H9 (cell line): ENCODE results near the gene MAML1. TPM values are rescaled to one million over a fixed set of nuclear protein-coding genes. Genes with fewer than 3 reads are reported as not detected.

Experiments used
- DNase-seq: peaks from one replicate; pipeline ENCODE4 v3.0.0-alpha.2; 2017
- H2AFZ ChIP-seq: one replicate; pipeline ENCODE4 v1.6.1; 2013; ENCODE audit warnings: mild to moderate bottlenecking, low read length, control low read depth, moderate library complexity
- H2AK5ac ChIP-seq: 2 replicates; pipeline ENCODE4 v1.6.1; 2013; ENCODE audit warnings: low read length, control low read depth, mixed read lengths; ENCODE audit not compliant: insufficient read length
- H2BK120ac ChIP-seq: one replicate; pipeline ENCODE4 v1.6.1; 2013; ENCODE audit warnings: low read depth, mild to moderate bottlenecking, low read length, control low read depth, inconsistent platforms; ENCODE audit not compliant: poor library complexity, severe bottlenecking
- H2BK12ac ChIP-seq: 2 replicates; pipeline ENCODE4 v1.6.1; 2013; ENCODE audit warnings: low read length, control low read depth, mixed read lengths, low read depth; ENCODE audit not compliant: insufficient read length
- H2BK15ac ChIP-seq: 2 replicates; pipeline ENCODE4 v1.6.1; 2013; ENCODE audit warnings: low read depth, low read length, control low read depth
- H2BK20ac ChIP-seq: one replicate; pipeline ENCODE4 v1.6.1; 2013; ENCODE audit warnings: low read depth, mild to moderate bottlenecking, low read length, control low read depth, inconsistent platforms; ENCODE audit not compliant: poor library complexity, severe bottlenecking
- H2BK5ac ChIP-seq: 2 replicates; pipeline ENCODE4 v1.6.1; 2013; ENCODE audit warnings: low read length, control low read depth, mixed read lengths; ENCODE audit not compliant: insufficient read length
- H3K14ac ChIP-seq: 2 replicates; pipeline ENCODE4 v1.6.1; 2013; ENCODE audit warnings: low read length, control low read depth; ENCODE audit not compliant: insufficient read depth
- H3K18ac ChIP-seq: 2 replicates; pipeline ENCODE4 v1.6.1; 2013; ENCODE audit warnings: low read depth, mild to moderate bottlenecking, mixed read lengths, low read length, control low read depth; ENCODE audit not compliant: insufficient read length
- H3K23ac ChIP-seq: 2 replicates; pipeline ENCODE4 v1.6.1; 2013; ENCODE audit warnings: low read length, control low read depth, mixed read lengths, low read depth; ENCODE audit not compliant: insufficient read length
- H3K23me2 ChIP-seq: 2 replicates; pipeline ENCODE4 v1.6.1; 2013; ENCODE audit warnings: low read depth, mild to moderate bottlenecking, mixed read lengths, low read length, control low read depth; ENCODE audit not compliant: insufficient read length, poor library complexity, severe bottlenecking
- H3K27ac ChIP-seq: 2 replicates; pipeline ENCODE4 v1.5.1; 2013; ENCODE audit warnings: low read length, control low read depth, mixed read lengths, low read depth; ENCODE audit not compliant: insufficient read length
- H3K27me3 ChIP-seq: 2 replicates; pipeline ENCODE4 v1.6.1; 2013; ENCODE audit warnings: low read length, control low read depth, inconsistent platforms; ENCODE audit not compliant: insufficient read depth
- H3K4ac ChIP-seq: 2 replicates; pipeline ENCODE4 v1.6.1; 2013; ENCODE audit warnings: low read depth, mild to moderate bottlenecking, control low read depth, inconsistent platforms, low read length, moderate library complexity
- H3K4me1 ChIP-seq: 2 replicates; pipeline ENCODE4 v1.6.1; 2013; ENCODE audit warnings: low read length, control low read depth, inconsistent platforms; ENCODE audit not compliant: insufficient read depth
- H3K4me2 ChIP-seq: 2 replicates; pipeline ENCODE4 v1.6.1; 2013; ENCODE audit warnings: low read length, control low read depth, mixed read lengths; ENCODE audit not compliant: insufficient read length, insufficient read depth
- H3K56ac ChIP-seq: 2 replicates; pipeline ENCODE4 v1.6.1; 2013; ENCODE audit warnings: low read depth, mild to moderate bottlenecking, mixed read lengths, low read length, control low read depth; ENCODE audit not compliant: insufficient read length
- H3K79me1 ChIP-seq: 2 replicates; pipeline ENCODE4 v1.6.1; 2013; ENCODE audit warnings: low read depth, mild to moderate bottlenecking, moderate library complexity, low read length, control low read depth, inconsistent platforms; ENCODE audit not compliant: insufficient read depth, poor library complexity, severe bottlenecking
- H3K79me2 ChIP-seq: 2 replicates; pipeline ENCODE4 v1.6.1; 2013; ENCODE audit warnings: low read length, control low read depth, inconsistent platforms; ENCODE audit not compliant: insufficient read depth
- H3K9ac ChIP-seq: 2 replicates; pipeline ENCODE4 v1.6.1; 2013; ENCODE audit warnings: low read length, control low read depth, mixed read lengths; ENCODE audit not compliant: insufficient read length; ENCODE audit errors: extremely low read depth
- H3K9me3 ChIP-seq: one replicate; pipeline ENCODE4 v1.6.1; 2013; ENCODE audit warnings: low read depth, low read length, inconsistent platforms; ENCODE audit not compliant: control insufficient read depth
- H3T11ph ChIP-seq: one replicate; pipeline ENCODE4 v1.6.1; 2013; ENCODE audit warnings: mild to moderate bottlenecking, low read length, control low read depth, inconsistent platforms
- H4K20me1 ChIP-seq: one replicate; pipeline ENCODE4 v1.6.1; 2013; ENCODE audit not compliant: control insufficient read depth, insufficient read length, insufficient read depth
- H4K5ac ChIP-seq: 2 replicates; pipeline ENCODE4 v1.6.1; 2013; ENCODE audit warnings: low read depth, mild to moderate bottlenecking, mixed read lengths, low read length, control low read depth; ENCODE audit not compliant: insufficient read length
- H4K8ac ChIP-seq: replicated peaks from 2 replicates; pipeline ENCODE4 v1.6.1; 2013; ENCODE audit warnings: low read length, control low read depth, mixed read lengths, low read depth; ENCODE audit not compliant: insufficient read length
- H4K91ac ChIP-seq: 2 replicates; pipeline ENCODE4 v1.6.1; 2013; ENCODE audit warnings: low read depth, mild to moderate bottlenecking, moderate library complexity, mixed read lengths, low read length, control low read depth; ENCODE audit not compliant: insufficient read length
- H3K27ac Mint-ChIP-seq, 3 experiments: 2 replicates in 2 of 3; 3 replicates in 1 of 3; pipeline ENCODE4 v1.8.0; 2020 to 2021; ENCODE audit warnings: mixed read lengths in 3 of 3, mild to moderate bottlenecking in 1 of 3, moderate library complexity in 1 of 3
- H3K27me3 Mint-ChIP-seq: 2 replicates; pipeline ENCODE4 v1.8.0; 2021; ENCODE audit warnings: low read depth, mild to moderate bottlenecking, moderate library complexity, mixed read lengths
- H3K36me3 Mint-ChIP-seq, 3 experiments: 2 replicates in 2 of 3; 3 replicates in 1 of 3; pipeline ENCODE4 v1.8.0; 2020 to 2021; ENCODE audit warnings: low read depth in 3 of 3, mixed read lengths in 3 of 3; ENCODE audit not compliant: insufficient read depth in 1 of 3
- H3K4me1 Mint-ChIP-seq, 2 experiments: 2 replicates each; pipeline ENCODE4 v1.8.0; 2020; ENCODE audit warnings: mixed read lengths in 2 of 2
- H3K4me3 Mint-ChIP-seq, 2 experiments: 2 replicates in 1 of 2; 3 replicates in 1 of 2; pipeline ENCODE4 v1.8.0; 2020 to 2021; ENCODE audit warnings: mild to moderate bottlenecking in 2 of 2, mixed read lengths in 2 of 2, moderate library complexity in 1 of 2
- H3K9me3 Mint-ChIP-seq, 2 experiments: 2 replicates in 1 of 2; 3 replicates in 1 of 2; pipeline ENCODE4 v1.8.0; 2020; ENCODE audit warnings: mild to moderate bottlenecking in 2 of 2, mixed read lengths in 2 of 2, moderate library complexity in 1 of 2
- CTCF ChIP-seq: fragments of 200-600 bp; sonication (generic); conservative IDR thresholded peaks from 3 replicates; pipeline ENCODE4 v1.8.0; 2021; ENCODE audit warnings: antibody characterized with exemption, mild to moderate bottlenecking
- WGBS: extraction: QIAGEN DNeasy Blood & Tissue Kit; methylation state at CpG from one replicate; pipeline ENCODE4 v1.1.7; 2013; ENCODE audit warnings: missing lambda C conversion rate, low lambda C conversion rate, mixed read lengths; ENCODE audit not compliant: insufficient read length; ENCODE audit errors: extremely low coverage; 5-methylcytosine and 5-hydroxymethylcytosine counted together
- total RNA-seq: library from RNA; stranded (reverse); gene quantifications from 2 replicates; pipeline ENCODE4 v1.2.1, GENCODE V29; 2021

Gene MAML1
- total RNA-seq, 1 experiment from 2014 or later, result 50.8 TPM

GRCh38 chr5:179753971-179754370 lies 21.3 kb downstream of the MAML1 start:
- peaks cover 23% of the 10 kb centered on the region in 2 experiments for H3K4me1 Mint-ChIP-seq
- Histone ChIP-seq H2AFZ (no peak overlapping the region), H3K27ac (no peak overlapping the region), H2BK15ac (no peak overlapping the region), H3K4me2 (no peak overlapping the region), H2BK120ac (no peak overlapping the region), H3K4ac (no peak overlapping the region), H3K9ac (no peak overlapping the region), H3K56ac (no peak overlapping the region), H2BK12ac (no peak overlapping the region), H4K8ac (no peak overlapping the region), H3K27me3 (no peaks in the 10 kb centered on the region), H3K14ac (no peak overlapping the region), H3K23ac (no peak overlapping the region), H3K79me1 (peaks cover 3% of the 10 kb centered on the region), H3T11ph (no peak overlapping the region), H3K79me2 (peaks cover 25% of the 10 kb centered on the region; the same call in 1 of the 2 replicates), H4K5ac (no peak overlapping the region), H3K4me1 (peaks cover 9% of the 10 kb centered on the region; the same call in 1 of the 2 replicates), H3K18ac (no peak overlapping the region), H3K23me2 (no peaks in the 10 kb centered on the region), H4K20me1 (no peaks in the 10 kb centered on the region), H4K91ac (no peak overlapping the region), H2BK5ac (no peak overlapping the region), H2AK5ac (no peak overlapping the region), H3K9me3 (no peaks in the 10 kb centered on the region), H2BK20ac (no peak overlapping the region)
- peaks cover 2 to 16% (median 9%) of the 10 kb centered on the region in 3 experiments; a peak in 6 of 7 replicates for H3K36me3 Mint-ChIP-seq
- H3K27ac Mint-ChIP-seq, result peak overlapping the region; percentile 42 to 66 (median 57); a peak in 5 of 7 replicates
- H3K27me3 Mint-ChIP-seq, result no peaks in the 10 kb centered on the region
- DNase-seq, result no peak
- no peak overlapping the region for H3K4me3 Mint-ChIP-seq
- TF ChIP-seq CTCF, result no peak
- WGBS, result no CpG with 5 or more reads among the region's 5 CpGs
- H3K9me3 Mint-ChIP-seq, result no peaks in the 10 kb centered on the region
